Measurements from ENCODE around the gene KCNQ1OT1.

DNA sequence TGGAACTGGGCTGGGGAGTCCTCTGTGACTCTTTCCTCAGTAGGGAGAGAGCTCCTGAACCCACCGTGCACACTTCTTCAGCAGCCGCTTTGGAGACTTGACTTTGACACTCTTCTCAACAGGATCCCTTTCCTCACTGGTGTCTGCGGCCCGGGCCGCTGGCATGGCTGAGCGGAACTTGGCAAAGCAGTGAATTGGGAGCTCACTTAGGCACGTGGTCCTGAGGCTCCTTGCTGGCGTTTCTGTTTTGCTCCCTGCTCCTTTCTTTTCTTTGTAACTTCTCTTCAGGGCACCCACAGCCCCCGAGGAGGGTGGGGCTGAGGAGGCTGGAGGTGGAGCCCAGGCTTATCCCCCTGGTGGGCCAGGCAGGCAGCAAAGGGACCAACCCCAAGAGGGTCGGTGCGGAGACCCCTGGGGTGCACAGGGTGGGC, 8.4 kb upstream of the KCNQ1OT1 start:
- TF ChIP-seq POLR2A (IDR thresholded peaks at IDR 0.05) (no peak), CTCF (IDR thresholded peaks at IDR 0.05 in 4 of 5, conservative IDR thresholded peaks at IDR 0.05 in 1 of 5) (no peak)

Data from gastrocnemius medialis (tissue), 4 donors.